ENCODE data around the gene TLX1.

GRCh38 chr10:101165736-101166135, 34.6 kb downstream of the TLX1 start:
- TF ChIP-seq, protein P1, sequence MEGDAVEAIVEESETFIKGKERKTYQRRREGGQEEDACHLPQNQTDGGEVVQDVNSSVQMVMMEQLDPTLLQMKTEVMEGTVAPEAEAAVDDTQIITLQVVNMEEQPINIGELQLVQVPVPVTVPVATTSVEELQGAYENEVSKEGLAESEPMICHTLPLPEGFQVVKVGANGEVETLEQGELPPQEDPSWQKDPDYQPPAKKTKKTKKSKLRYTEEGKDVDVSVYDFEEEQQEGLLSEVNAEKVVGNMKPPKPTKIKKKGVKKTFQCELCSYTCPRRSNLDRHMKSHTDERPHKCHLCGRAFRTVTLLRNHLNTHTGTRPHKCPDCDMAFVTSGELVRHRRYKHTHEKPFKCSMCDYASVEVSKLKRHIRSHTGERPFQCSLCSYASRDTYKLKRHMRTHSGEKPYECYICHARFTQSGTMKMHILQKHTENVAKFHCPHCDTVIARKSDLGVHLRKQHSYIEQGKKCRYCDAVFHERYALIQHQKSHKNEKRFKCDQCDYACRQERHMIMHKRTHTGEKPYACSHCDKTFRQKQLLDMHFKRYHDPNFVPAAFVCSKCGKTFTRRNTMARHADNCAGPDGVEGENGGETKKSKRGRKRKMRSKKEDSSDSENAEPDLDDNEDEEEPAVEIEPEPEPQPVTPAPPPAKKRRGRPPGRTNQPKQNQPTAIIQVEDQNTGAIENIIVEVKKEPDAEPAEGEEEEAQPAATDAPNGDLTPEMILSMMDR (conservative IDR thresholded peaks at IDR 0.05; ENCODE audit: low read depth, low read length), result no peak
- no peak for TF ChIP-seq EZH2 (IDR thresholded peaks at IDR 0.05; ENCODE audit: low read length, unreplicated experiment)
